ENCODE data around the gene ACAP2.

The ACAP2 gene

DNA sequence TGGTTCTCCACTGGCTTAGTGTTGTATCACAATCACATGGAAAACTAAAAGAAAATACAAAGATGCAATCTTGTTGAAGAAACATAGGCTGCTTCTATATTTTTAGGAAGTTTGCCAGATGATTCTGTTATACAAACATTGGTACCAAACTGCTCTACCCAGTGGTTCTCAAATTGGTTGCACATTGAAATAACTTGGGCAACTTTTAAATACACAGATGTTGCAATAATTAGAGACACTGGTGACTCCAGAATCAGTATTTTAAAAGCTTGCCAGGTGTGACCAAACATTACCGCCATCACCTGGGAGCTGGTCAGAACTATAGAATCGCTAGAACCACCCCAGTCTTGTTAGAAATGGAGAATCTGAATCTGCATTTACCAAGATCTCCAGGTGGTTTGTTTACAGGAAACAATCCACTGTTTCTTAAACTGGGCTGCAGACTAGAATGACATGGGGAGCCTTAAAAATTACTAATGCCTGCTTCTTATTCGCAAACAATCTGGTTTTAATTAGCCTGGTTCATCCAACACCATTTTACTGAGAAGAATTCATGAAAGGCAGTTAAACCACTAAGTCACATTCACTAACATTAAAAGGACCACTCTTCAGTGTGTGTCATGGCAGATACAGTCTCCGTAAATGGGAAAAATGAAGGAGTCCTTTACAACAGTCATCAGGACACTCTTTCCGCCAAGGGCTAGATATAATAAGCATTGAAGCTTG is 76.5 kb downstream of the ACAP2 start:
- no peak for TF ChIP-seq GATA2 (IDR thresholded peaks at IDR 0.05; ENCODE audit: low read depth, low read length)

DNA sequence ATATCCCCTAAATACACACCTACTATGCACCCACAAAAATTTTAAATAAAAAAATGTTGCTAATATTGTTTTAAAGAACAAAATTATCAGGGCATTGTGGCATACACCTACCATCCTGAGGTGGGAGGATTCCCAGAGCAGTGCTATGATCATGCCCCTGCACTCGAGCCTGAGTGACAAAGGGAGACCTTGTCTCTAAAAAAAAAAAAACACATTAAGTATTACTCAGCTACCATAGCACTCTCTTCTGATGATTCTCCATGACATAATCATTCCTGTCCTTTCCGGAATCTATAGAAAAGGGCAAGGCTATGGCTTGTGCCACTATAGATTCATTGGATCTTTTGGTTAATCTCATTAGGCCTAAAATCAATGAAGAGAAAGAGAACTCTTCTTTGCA is 77.4 kb downstream of the ACAP2 start:
- TF ChIP-seq GATA2 (IDR thresholded peaks at IDR 0.05; ENCODE audit: low read depth, low read length), result no peak
- TF ChIP-seq GATA3 (IDR thresholded peaks at IDR 0.05; ENCODE audit: low read depth, low read length), result no peak

DNA sequence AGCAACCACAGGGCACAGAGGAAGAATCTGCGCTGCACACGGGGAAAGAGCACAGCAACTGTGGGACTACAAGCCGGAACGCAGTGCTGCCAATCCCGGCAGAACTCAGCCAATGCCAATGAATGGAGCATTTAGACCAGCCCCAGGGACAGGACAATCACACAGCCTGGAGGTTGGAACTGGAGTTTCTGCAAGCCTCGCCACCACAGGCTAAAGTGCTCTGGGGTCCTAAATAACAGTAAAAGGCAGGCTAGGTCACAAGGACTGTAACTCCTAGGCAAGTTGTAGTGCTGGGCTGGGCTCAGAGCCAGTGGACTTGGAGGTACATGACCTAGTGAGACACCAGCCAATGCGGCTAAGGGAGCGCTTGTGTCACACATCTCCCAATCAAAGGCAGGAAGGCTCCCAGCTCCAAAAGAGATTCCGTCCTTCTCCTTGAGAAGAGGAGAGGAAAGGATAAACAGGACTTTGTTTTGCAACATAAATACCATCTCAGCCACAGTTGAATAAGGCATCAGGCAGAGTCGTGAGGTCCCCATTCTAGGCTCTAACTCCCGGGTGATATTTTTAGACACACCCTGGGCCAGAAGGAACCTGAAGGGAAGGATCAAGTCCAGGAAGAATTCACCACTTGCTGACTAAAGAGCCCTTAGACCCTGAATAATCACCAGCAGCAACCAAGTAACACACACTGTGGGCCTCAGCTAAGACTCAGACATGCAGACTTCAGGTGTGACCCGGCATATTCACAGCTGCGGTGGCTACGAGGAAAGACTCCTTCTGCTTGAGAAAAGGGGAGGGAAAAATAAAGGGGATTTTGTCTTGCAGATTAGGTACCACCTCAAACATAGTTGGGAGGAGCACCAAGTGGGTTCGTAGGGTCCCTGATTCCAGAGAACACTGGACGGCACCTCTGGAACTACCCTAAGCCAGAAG is 86.4 kb downstream of the ACAP2 start:
- TF ChIP-seq GATA3 (IDR thresholded peaks at IDR 0.05; ENCODE audit: low read depth, low read length) (no peak), GATA2 (IDR thresholded peaks at IDR 0.05; ENCODE audit: low read depth, low read length) (no peak)

- TF ChIP-seq GATA2 (IDR thresholded peaks at IDR 0.05; ENCODE audit: low read depth, low read length) (no peak), GATA3 (IDR thresholded peaks at IDR 0.05; ENCODE audit: low read depth, low read length) (no peak)
Measured at GRCh38 chr3:195352895-195353488, 89.8 kb downstream of the ACAP2 start.

- TF ChIP-seq GATA2 (IDR thresholded peaks at IDR 0.05; ENCODE audit: low read depth, low read length) (no peak), GATA3 (IDR thresholded peaks at IDR 0.05; ENCODE audit: low read depth, low read length) (no peak)
Measured at GRCh38 chr3:195348426-195349115, 94.2 kb downstream of the ACAP2 start.

DNA sequence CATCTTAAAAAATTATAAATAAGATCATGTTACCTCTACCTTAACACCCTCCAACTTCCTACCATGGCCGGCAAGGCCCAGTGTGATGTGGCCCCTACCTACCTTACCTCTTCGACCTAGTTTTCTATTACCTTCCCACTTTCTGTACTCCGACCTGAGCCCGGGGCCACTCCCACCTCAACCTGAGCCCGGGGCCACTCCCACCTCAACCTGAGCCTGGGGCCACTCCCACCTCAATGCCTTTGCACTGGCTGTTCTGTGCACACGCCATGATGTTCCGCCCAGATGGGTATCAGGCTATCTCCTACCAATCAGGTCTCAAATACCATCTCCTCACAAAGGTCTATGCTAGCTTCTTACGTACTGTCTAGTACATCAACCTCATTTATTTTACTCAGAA is 105.1 kb downstream of the ACAP2 start:
- TF ChIP-seq GATA3 (IDR thresholded peaks at IDR 0.05; ENCODE audit: low read depth, low read length), result no peak

DNA sequence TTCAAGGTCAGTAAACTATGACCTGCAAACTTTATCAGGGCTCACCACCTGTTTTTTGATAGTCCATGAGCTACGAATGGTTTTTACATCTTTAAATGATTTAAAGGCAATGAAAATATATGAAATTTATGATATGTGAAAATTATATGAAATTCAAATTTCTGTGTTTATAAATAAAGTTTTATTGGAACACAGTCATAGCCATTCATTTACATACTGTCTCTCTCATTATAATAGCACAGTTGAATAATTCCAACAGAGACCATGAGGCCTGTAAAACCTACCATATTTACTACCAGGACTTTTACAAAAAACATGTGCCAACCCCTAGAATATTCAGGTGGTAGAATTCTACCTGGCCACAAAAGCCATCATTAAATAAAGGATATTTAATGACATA is 107.9 kb downstream of the ACAP2 start:
- TF ChIP-seq GATA3 (IDR thresholded peaks at IDR 0.05; ENCODE audit: low read depth, low read length), result no peak
- TF ChIP-seq GATA2 (IDR thresholded peaks at IDR 0.05; ENCODE audit: low read depth, low read length), result no peak

- TF ChIP-seq GATA3 (IDR thresholded peaks at IDR 0.05; ENCODE audit: low read depth, low read length) (no peak), GATA2 (IDR thresholded peaks at IDR 0.05; ENCODE audit: low read depth, low read length) (no peak)
Measured at GRCh38 chr3:195319060-195319459, 123.8 kb downstream of the ACAP2 start.

- TF ChIP-seq GATA3 (IDR thresholded peaks at IDR 0.05; ENCODE audit: low read depth, low read length) (no peak), GATA2 (IDR thresholded peaks at IDR 0.05; ENCODE audit: low read depth, low read length) (no peak)
Measured at GRCh38 chr3:195312714-195313113, 130.1 kb downstream of the ACAP2 start.

GRCh38 chr3:195307711-195308110 is 135.1 kb downstream of the ACAP2 start:
- TF ChIP-seq GATA3 (IDR thresholded peaks at IDR 0.05; ENCODE audit: low read depth, low read length), result no peak
- TF ChIP-seq GATA2 (IDR thresholded peaks at IDR 0.05; ENCODE audit: low read depth, low read length), result no peak

DNA sequence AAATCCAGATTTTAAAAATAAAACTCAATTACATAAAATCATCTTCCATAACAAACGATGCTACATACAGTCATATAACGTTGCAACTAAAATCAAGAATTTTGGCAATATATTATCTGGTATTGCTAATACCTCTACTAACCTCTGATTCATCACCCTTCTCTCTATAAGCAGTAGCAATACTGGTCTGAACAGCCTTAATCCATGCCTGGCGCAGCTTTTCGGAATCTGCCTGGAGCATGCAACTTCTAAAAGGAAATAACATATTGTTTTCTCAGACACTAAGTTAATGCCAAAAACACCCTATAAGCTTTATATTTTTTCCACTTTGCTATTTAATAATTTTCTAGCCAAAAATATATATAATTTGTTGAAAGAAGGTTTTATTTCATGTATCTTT is 136.5 kb downstream of the ACAP2 start:
- TF ChIP-seq GATA3 (IDR thresholded peaks at IDR 0.05; ENCODE audit: low read depth, low read length) (no peak), GATA2 (IDR thresholded peaks at IDR 0.05; ENCODE audit: low read depth, low read length) (no peak)

DNA sequence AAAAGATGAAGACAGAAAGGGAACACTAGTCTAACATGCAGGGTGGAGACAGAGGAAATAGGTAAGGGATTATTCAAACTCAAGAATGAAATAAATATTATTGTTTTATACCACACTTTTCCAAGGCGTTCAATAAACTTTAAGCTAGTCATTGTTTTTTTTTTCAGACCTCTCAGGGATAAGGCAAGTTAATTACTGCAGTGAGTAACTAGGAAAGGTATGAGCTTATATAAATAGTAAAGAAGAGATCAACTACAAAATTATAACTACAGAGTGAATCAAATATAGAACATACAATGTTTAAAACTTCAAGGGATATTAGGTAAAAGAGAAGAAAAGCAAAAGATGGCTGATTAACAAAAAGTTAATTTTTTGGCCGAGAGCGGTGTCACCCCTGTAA is 140.4 kb downstream of the ACAP2 start:
- no peak for TF ChIP-seq GATA3 (IDR thresholded peaks at IDR 0.05; ENCODE audit: low read depth, low read length)
- no peak for TF ChIP-seq GATA2 (IDR thresholded peaks at IDR 0.05; ENCODE audit: low read depth, low read length)

- TF ChIP-seq GATA3 (IDR thresholded peaks at IDR 0.05; ENCODE audit: low read depth, low read length) (no peak), GATA2 (IDR thresholded peaks at IDR 0.05; ENCODE audit: low read depth, low read length) (no peak)
Measured at GRCh38 chr3:195297446-195297845, 145.4 kb downstream of the ACAP2 start.

- TF ChIP-seq GATA3 (IDR thresholded peaks at IDR 0.05; ENCODE audit: low read depth, low read length) (no peak), GATA2 (IDR thresholded peaks at IDR 0.05; ENCODE audit: low read depth, low read length) (no peak)
Measured at GRCh38 chr3:195296662-195297061, 146.2 kb downstream of the ACAP2 start.

Data from SH-SY5Y (cell line).